ENCODE results near the gene MAEA. TPM values are rescaled to one million over a fixed set of nuclear protein-coding genes. Genes with fewer than 3 reads are reported as not detected.

MAEA gene
- polyA plus RNA-seq, 1 experiment, result 94.4 TPM

DNA sequence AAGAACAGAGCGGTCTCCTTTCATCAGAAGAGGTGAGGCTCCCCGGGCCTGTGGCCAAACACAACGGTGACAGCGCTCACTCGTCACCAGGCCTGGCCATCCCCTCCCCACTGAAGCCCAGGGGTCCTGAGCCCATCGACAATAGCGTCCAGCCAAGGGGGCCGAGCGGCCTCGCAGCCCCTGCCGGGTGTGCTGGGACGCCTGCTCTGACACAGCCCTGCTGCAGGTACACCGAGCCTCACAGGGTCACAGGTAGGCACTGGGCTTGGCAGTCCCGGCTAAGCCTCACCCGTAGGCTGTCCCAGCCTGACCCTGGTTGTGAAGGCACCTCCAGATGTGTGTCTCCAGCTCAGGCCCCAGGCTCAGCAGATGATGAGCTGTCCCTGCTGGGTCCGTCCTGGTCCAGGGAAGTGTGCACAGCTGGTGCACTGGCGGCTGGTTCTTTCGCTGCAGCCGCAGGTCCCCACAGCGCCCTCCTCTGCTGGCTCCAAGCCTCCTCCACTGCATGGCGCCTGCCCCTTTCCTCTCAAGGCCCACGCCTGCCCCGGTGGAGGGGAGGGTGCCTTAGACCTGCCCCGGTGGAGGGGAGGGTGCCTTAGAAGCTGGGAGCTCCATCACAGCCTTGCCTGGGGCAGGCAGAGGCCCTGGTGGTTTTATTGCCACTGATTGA lies 78.9 kb downstream of the MAEA start:
- Histone ChIP-seq H3K4me3 (ENCODE audit: low read depth, low read length) (no peak overlapping the region), H3K27me3 (ENCODE audit: control insufficient read depth, insufficient read depth, low read length) (no peaks in the 10 kb centered on the region), H3K36me3 (ENCODE audit: control insufficient read depth, insufficient read depth, low read length) (peaks cover 8% of the 10 kb centered on the region)
- ChIA-PET POLR2A (no interaction called here), CTCF (interaction anchor here (0.6 to 1.2 kb wide), 3 partner anchors 13 to 261 kb away, joined by 3 to 4 read pairs (median 3); no protein-coding TSS in a partner anchor)
- TF ChIP-seq, protein P1, sequence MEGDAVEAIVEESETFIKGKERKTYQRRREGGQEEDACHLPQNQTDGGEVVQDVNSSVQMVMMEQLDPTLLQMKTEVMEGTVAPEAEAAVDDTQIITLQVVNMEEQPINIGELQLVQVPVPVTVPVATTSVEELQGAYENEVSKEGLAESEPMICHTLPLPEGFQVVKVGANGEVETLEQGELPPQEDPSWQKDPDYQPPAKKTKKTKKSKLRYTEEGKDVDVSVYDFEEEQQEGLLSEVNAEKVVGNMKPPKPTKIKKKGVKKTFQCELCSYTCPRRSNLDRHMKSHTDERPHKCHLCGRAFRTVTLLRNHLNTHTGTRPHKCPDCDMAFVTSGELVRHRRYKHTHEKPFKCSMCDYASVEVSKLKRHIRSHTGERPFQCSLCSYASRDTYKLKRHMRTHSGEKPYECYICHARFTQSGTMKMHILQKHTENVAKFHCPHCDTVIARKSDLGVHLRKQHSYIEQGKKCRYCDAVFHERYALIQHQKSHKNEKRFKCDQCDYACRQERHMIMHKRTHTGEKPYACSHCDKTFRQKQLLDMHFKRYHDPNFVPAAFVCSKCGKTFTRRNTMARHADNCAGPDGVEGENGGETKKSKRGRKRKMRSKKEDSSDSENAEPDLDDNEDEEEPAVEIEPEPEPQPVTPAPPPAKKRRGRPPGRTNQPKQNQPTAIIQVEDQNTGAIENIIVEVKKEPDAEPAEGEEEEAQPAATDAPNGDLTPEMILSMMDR (IDR thresholded peaks at IDR 0.05; ENCODE audit: insufficient read depth, low read depth, low read length), result no peak
- no peak for DNase-seq (ENCODE audit: low read depth)

DNA sequence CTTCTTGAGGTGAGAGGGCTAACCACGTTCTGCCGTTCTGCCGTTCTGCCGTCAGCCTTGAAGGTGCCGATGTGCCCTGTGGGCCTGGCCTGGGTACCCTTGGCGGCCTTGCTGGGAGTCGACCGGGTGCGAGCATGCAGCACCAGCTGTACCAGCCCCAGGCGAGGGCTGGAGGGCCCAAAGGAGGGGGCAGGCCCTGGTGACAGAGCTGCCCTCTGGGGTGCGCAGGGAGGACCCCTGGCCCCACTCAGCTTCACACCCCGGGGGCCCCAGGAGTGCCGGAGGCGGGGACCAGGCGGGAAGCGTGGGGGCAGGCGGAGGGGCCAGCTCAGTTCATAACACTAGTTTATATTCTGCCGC lies 79.4 kb downstream of the MAEA start:
- TF ChIP-seq, protein P1 (IDR thresholded peaks at IDR 0.05; ENCODE audit: insufficient read depth, low read depth, low read length), result no peak
- Histone ChIP-seq H3K36me3 (ENCODE audit: control insufficient read depth, insufficient read depth, low read length) (peaks cover 8% of the 10 kb centered on the region), H3K4me3 (ENCODE audit: low read depth, low read length) (no peak overlapping the region), H3K27me3 (ENCODE audit: control insufficient read depth, insufficient read depth, low read length) (no peaks in the 10 kb centered on the region)
- DNase-seq (ENCODE audit: low read depth), result no peak
- POLR2A ChIA-PET, result no interaction called here
- CTCF ChIA-PET, result interaction anchor here (1.0 to 1.2 kb wide), 2 partner anchors 14 to 260 kb away, joined by 3 to 4 read pairs; no protein-coding TSS in a partner anchor

DNA sequence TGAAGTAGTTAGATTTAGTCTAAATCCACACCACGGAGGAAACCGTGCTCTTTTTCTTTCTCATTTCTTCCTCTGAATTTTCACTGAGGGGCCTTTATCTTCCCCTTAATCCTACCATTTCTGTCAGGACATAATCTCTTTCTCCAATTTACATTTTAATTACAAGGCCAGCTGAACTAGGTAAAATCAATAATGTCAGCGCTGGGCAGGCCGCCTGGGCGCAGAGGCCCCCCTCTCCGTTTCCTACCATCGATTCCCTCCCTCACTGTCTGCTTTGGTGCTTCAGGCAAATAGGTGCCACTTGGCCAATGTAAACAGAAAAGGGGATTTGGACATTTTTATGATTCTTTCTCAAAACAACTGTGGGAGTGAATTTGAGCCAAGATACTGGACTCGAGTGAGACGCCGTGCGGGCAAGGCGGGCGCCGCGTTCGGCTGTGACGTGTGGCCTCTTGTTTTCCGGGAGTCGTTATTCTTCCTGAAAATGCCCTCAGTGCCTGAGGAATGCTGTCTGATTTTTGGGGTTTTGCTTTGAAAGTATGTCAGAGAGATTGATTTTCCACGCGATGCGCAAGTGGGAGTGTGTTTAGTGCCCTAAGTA lies 79.9 kb downstream of the MAEA start:
- Histone ChIP-seq H3K36me3 (ENCODE audit: control insufficient read depth, insufficient read depth, low read length) (peaks cover 8% of the 10 kb centered on the region), H3K27me3 (ENCODE audit: control insufficient read depth, insufficient read depth, low read length) (no peaks in the 10 kb centered on the region), H3K4me3 (ENCODE audit: low read depth, low read length) (no peak overlapping the region)
- TF ChIP-seq, protein P1 (IDR thresholded peaks at IDR 0.05; ENCODE audit: insufficient read depth, low read depth, low read length), result no peak
- ChIA-PET CTCF (interaction anchor here (1.0 kb wide), 1 partner anchor 14 kb away, joined by 4 read pairs; no protein-coding TSS in a partner anchor), POLR2A (no interaction called here)
- DNase-seq (ENCODE audit: low read depth), result no peak

DNA sequence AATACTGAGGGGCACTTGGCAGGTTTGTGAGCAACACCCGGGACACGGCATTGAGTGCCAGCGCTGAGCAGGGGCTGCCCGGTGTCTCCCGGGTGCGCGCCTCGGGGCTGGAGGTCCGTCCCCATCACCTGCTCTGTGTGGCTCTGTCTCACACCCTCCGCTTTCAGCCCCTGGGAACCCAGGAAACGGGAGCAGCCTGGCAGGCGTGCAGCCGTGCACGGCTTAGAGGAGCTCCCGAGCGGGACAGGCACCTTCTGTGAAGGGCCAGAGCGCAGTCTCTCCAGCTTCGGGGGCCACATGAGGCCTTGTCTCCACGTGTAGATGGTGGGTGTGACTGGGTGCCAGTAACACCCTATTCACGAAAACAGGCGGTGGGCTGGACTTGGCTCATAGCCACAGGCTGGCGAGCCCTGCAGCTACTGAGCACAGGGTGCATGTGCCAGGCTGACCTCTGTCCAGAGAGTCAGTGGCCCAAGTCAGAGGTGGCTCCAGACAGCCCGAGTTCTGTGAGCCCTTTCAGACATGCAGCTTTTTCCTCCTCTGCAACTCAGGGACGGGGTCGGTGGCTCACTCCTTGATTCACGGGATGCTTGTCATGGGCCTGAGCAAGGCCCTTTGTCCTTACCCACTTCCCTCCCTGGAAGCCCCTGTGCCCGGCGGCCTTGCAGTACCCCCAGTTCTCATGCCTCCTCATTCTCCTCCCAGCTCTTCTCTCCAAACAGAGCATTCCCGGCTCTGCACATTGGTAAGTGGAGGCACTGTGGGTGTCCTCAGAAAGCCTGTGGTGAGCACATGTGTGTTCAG lies 80.8 kb downstream of the MAEA start:
- H3K27me3 ChIP-seq (ENCODE audit: control insufficient read depth, insufficient read depth, low read length), result no peaks in the 10 kb centered on the region
- H3K4me3 ChIP-seq (ENCODE audit: low read depth, low read length), result no peak overlapping the region
- TF ChIP-seq, protein P1 (IDR thresholded peaks at IDR 0.05; ENCODE audit: insufficient read depth, low read depth, low read length), result no peak
- ChIA-PET CTCF (no interaction called here), POLR2A (no interaction called here)
- peaks cover 8% of the 10 kb centered on the region for H3K36me3 ChIP-seq (ENCODE audit: control insufficient read depth, insufficient read depth, low read length)
- DNase-seq (ENCODE audit: low read depth), result no peak

Measured in BJ (cell line).